CD14-positive monocyte (primary cell): Measurements from ENCODE around the gene HNRNPH2. TPM values are rescaled to one million over a fixed set of nuclear protein-coding genes. Genes with fewer than 3 reads are reported as not detected.

Experiments used
- DNase-seq, 3 donors: peaks; one replicate each; pipeline ENCODE4 v3.0.0-alpha.2; 2011 to 2022
- H2AFZ ChIP-seq: 2 replicates; pipeline ENCODE4 v1.6.0; 2012; ENCODE audit warnings: mild to moderate bottlenecking, low read depth, low read length, inconsistent platforms; ENCODE audit not compliant: insufficient read depth, poor library complexity, severe bottlenecking
- H3K27ac ChIP-seq, 2 donors: 1 replicate in 1 of 2; 2 replicates in 1 of 2; pipeline ENCODE4 v1.5.1; 2012 to 2013; ENCODE audit warnings: low read length in 2 of 2, control low read depth in 1 of 2, inconsistent platforms in 1 of 2, low read depth in 1 of 2, mild to moderate bottlenecking in 1 of 2
- H3K27me3 ChIP-seq, 2 donors: one replicate each; pipeline versions ENCODE4 v1.6.0 to v1.6.1; 2011 to 2013; ENCODE audit warnings: low read length in 2 of 2; ENCODE audit not compliant: control insufficient read depth in 2 of 2, insufficient read depth in 2 of 2
- H3K36me3 ChIP-seq, 2 donors: replicated peaks in 1 of 2; 1 replicate in 1 of 2; 2 replicates in 1 of 2; pipeline versions ENCODE4 v1.5.1 to v1.6.1; 2012 to 2013; ENCODE audit warnings: low read length in 2 of 2, control low read depth in 1 of 2, inconsistent platforms in 1 of 2, mild to moderate bottlenecking in 1 of 2; ENCODE audit not compliant: insufficient read depth in 2 of 2, control insufficient read depth in 1 of 2
- H3K4me1 ChIP-seq, 2 donors: 1 replicate in 1 of 2; 2 replicates in 1 of 2; pipeline versions ENCODE4 v1.5.1 to v1.6.1; 2012 to 2013; ENCODE audit warnings: low read length in 2 of 2, control low read depth in 1 of 2, inconsistent platforms in 1 of 2, mild to moderate bottlenecking in 1 of 2, moderate library complexity in 1 of 2; ENCODE audit not compliant: insufficient read depth in 2 of 2, control insufficient read depth in 1 of 2
- H3K4me2 ChIP-seq: replicated peaks from 2 replicates; pipeline ENCODE3; 2012; ENCODE audit warnings: low read length, moderate library complexity, mild to moderate bottlenecking; ENCODE audit not compliant: poor library complexity, severe bottlenecking; ENCODE audit errors: extremely low read depth
- H3K4me3 ChIP-seq, 3 experiments: fragments of 200-600 bp in 1 of 3; sonication (generic) in 1 of 3; replicated peaks in 1 of 3; 1 replicate in 2 of 3; 2 replicates in 1 of 3; pipeline ENCODE4 v1.5.1; 2011 to 2013; ENCODE audit warnings: low read length in 3 of 3, mild to moderate bottlenecking in 3 of 3, control low read depth in 2 of 3, low read depth in 2 of 3, inconsistent platforms in 1 of 3, moderate library complexity in 1 of 3
- H3K79me2 ChIP-seq: 2 replicates; pipeline ENCODE4 v1.6.0; 2012; ENCODE audit warnings: mild to moderate bottlenecking, control low read depth, inconsistent platforms, low read length, moderate library complexity; ENCODE audit not compliant: insufficient read depth
- H3K9ac ChIP-seq: 2 replicates; pipeline ENCODE4 v1.6.0; 2017; ENCODE audit warnings: low read length, mild to moderate bottlenecking; ENCODE audit not compliant: insufficient read depth, poor library complexity, severe bottlenecking
- H3K9me3 ChIP-seq, 2 donors: replicated peaks in 1 of 2; 1 replicate in 1 of 2; 2 replicates in 1 of 2; pipeline versions ENCODE4 v1.5.1 to v1.6.1; 2012 to 2013; ENCODE audit warnings: low read length in 2 of 2, control low read depth in 1 of 2; ENCODE audit not compliant: control insufficient read depth in 1 of 2, insufficient read depth in 1 of 2
- H4K20me1 ChIP-seq: 2 replicates; pipeline ENCODE4 v1.6.0; 2012; ENCODE audit warnings: mild to moderate bottlenecking, low read length, control low read depth, moderate library complexity; ENCODE audit not compliant: insufficient read depth
- H3K27ac Mint-ChIP-seq, 7 donors: one replicate each; pipeline ENCODE4 v1.8.0; 2020; ENCODE audit warnings: mild to moderate bottlenecking in 7 of 7, mixed read lengths in 7 of 7, moderate library complexity in 6 of 7, inconsistent platforms in 2 of 7
- H3K27me3 Mint-ChIP-seq, 3 donors: one replicate each; pipeline ENCODE4 v1.8.0; 2021 to 2022; ENCODE audit warnings: low read depth in 3 of 3, mild to moderate bottlenecking in 3 of 3, mixed read lengths in 3 of 3, moderate library complexity in 3 of 3, inconsistent platforms in 1 of 3
- H3K36me3 Mint-ChIP-seq, 2 donors: one replicate each; pipeline ENCODE4 v1.8.0; 2020; ENCODE audit warnings: mixed read lengths in 2 of 2, inconsistent platforms in 1 of 2, mild to moderate bottlenecking in 1 of 2
- H3K4me1 Mint-ChIP-seq: one replicate; pipeline ENCODE4 v1.8.0; 2020; ENCODE audit warnings: mild to moderate bottlenecking, mixed read lengths
- H3K4me3 Mint-ChIP-seq, 2 donors: one replicate each; pipeline ENCODE4 v1.8.0; 2020; ENCODE audit warnings: mild to moderate bottlenecking in 2 of 2, mixed read lengths in 2 of 2, moderate library complexity in 1 of 2
- H3K9me3 Mint-ChIP-seq, 7 donors: one replicate each; pipeline ENCODE4 v1.8.0; 2020 to 2022; ENCODE audit warnings: mixed read lengths in 7 of 7, mild to moderate bottlenecking in 6 of 7, moderate library complexity in 6 of 7, inconsistent platforms in 2 of 7
- CTCF ChIP-seq: fragments of 200-600 bp; IDR thresholded peaks from one replicate; pipeline ENCODE4 v1.8.0; 2022; ENCODE audit warnings: antibody characterized with exemption, mild to moderate bottlenecking
- WGBS: methylation state at CpG from one replicate; pipeline ENCODE4 v1.1.5; 2013; ENCODE audit warnings: missing lambda C conversion rate; ENCODE audit not compliant: insufficient coverage; 5-methylcytosine and 5-hydroxymethylcytosine counted together
- intact Hi-C, 2 donors: fragments of 100-400 bp; cut with micrococcal nuclease; formaldehyde crosslinking; loops; one replicate each; pipeline versions ENCODE4 v1.15.0 to v1.15.1; 2023
- polyA plus RNA-seq, 3 donors: library from polyadenylated mRNA; depleted of rRNA in 1 of 3; unstranded in 2 of 3; stranded (reverse) in 1 of 3; fragments of 300-500 nt in 2 of 3; fragments of >200 nt in 1 of 3; fragmentation: Illumina TruSeq in 2 of 3; gene quantifications; 1 replicate in 2 of 3; 2 replicates in 1 of 3; pipeline ENCODE4 v1.2.3, GENCODE V29; 2012 to 2021

HNRNPH2 gene
- polyA plus RNA-seq, 3 donors = 27.7 to 163 (median 118) TPM

- Histone ChIP-seq H3K4me2 (no peak overlapping the region), H3K4me3 (no peak overlapping the region), H3K27me3 (no peaks in the 10 kb centered on the region), H3K27ac (no peak overlapping the region), H3K4me1 (no peaks in the 10 kb centered on the region), H3K9me3 (no peaks in the 10 kb centered on the region), H3K36me3 (peaks cover 56 to 88% of the 10 kb centered on the region in 2 donors), H3K79me2 (peaks cover 8% of the 10 kb centered on the region), H2AFZ (no peak overlapping the region), H4K20me1 (peaks cover 12% of the 10 kb centered on the region), H3K9ac (no peak overlapping the region)
- no peak for TF ChIP-seq CTCF
- peaks cover 43 to 44% of the 10 kb centered on the region in 2 donors for H3K36me3 Mint-ChIP-seq
- H3K4me3 Mint-ChIP-seq = no peak overlapping the region
- intact Hi-C loops = no loop called here
- H3K4me1 Mint-ChIP-seq = peaks cover 4% of the 10 kb centered on the region
- no peaks in the 10 kb centered on the region for H3K27me3 Mint-ChIP-seq
- peak overlapping the region in 2 of 7 donors; percentile 59 to 60 for H3K27ac Mint-ChIP-seq
- DNase-seq = no peak
- no peaks in the 10 kb centered on the region for H3K9me3 Mint-ChIP-seq
- WGBS = 70% methylated on average over 2 of the region's 3 CpGs
These were observed 37.0 kb upstream of the HNRNPH2 start for GRCh38 chrX:101370888-101371504.

- Histone ChIP-seq H3K27ac (peak overlapping the region in 1 of 2 donors; percentile 63), H3K79me2 (peaks cover 58% of the 10 kb centered on the region), H3K4me3 (no peak overlapping the region), H3K4me2 (no peak overlapping the region), H3K27me3 (no peaks in the 10 kb centered on the region), H3K9me3 (no peaks in the 10 kb centered on the region), H4K20me1 (peaks cover 8% of the 10 kb centered on the region), H3K36me3 (peaks cover 15 to 33% of the 10 kb centered on the region in 2 donors), H3K9ac (no peak overlapping the region), H3K4me1 (peaks cover 10 to 12% of the 10 kb centered on the region in 2 donors), H2AFZ (peak overlapping the region; percentile 69)
- Mint-ChIP-seq H3K27ac (peak overlapping the region in 6 of 7 donors; percentile 25 to 85 (median 72)), H3K4me1 (peaks cover 6% of the 10 kb centered on the region), H3K27me3 (peaks cover 0 to 1% (median 0%) of the 10 kb centered on the region in 3 donors), H3K4me3 (no peak overlapping the region), H3K9me3 (no peaks in the 10 kb centered on the region), H3K36me3 (peaks cover 15 to 17% of the 10 kb centered on the region in 2 donors)
- intact Hi-C loops = no loop called here
- WGBS = no CpG with 5 or more reads among the region's 1 CpG
- TF ChIP-seq CTCF = no peak
- peak in 2 of 3 donors; percentile 12 to 24 for DNase-seq
These were observed 30.5 kb upstream of the HNRNPH2 start for GRCh38 chrX:101377547-101377946.
